ENCODE measurements around the gene PAF1.

The PAF1 gene

GRCh38 chr19:39405261-39405957 is 14.5 kb upstream of the PAF1 start:
- no peak for DNase-seq

- peak; percentile 99 for DNase-seq
Observed at GRCh38 chr19:39403331-39404312, 12.7 kb upstream of the PAF1 start.

- peak; percentile 88 for DNase-seq
Observed at GRCh38 chr19:39402346-39403300, 11.7 kb upstream of the PAF1 start.

GRCh38 chr19:39401549-39402345 is 10.8 kb upstream of the PAF1 start:
- DNase-seq = peak; percentile 52

- no peak for DNase-seq
Observed at GRCh38 chr19:39401070-39401548, 10.2 kb upstream of the PAF1 start.

GRCh38 chr19:39400061-39400460 is 9.2 kb upstream of the PAF1 start:
- no peak for DNase-seq

GRCh38 chr19:39399668-39400050 is 8.8 kb upstream of the PAF1 start:
- DNase-seq = no peak

- peak; percentile 62 for DNase-seq
Observed at GRCh38 chr19:39398297-39398864, 7.5 kb upstream of the PAF1 start.

- peak; percentile 75 for DNase-seq
Observed at GRCh38 chr19:39397360-39398296, 6.7 kb upstream of the PAF1 start.

- DNase-seq = no peak
Observed at GRCh38 chr19:39390451-39390750, 505 bp downstream of the PAF1 start.

GRCh38 chr19:39389631-39390414 is 1.1 kb downstream of the PAF1 start:
- no peak for DNase-seq

- no peak for DNase-seq
Observed at GRCh38 chr19:39388657-39389056, 2.2 kb downstream of the PAF1 start.

- no peak for DNase-seq
Observed at GRCh38 chr19:39386557-39386956, 4.3 kb downstream of the PAF1 start.

GRCh38 chr19:39385629-39386411 is 5.1 kb downstream of the PAF1 start:
- no peak for DNase-seq

- no peak for DNase-seq
Observed at GRCh38 chr19:39384839-39385568, 5.9 kb downstream of the PAF1 start.

- DNase-seq = no peak
Observed at GRCh38 chr19:39382991-39383828, 7.7 kb downstream of the PAF1 start.
